Left lobe of liver (tissue), 1 donor: Measurements from ENCODE around the gene CD81. TPM values are rescaled to one million over a fixed set of nuclear protein-coding genes. Genes with fewer than 3 reads are reported as not detected.

Experiments
- total RNA-seq: library from RNA; stranded (reverse); gene quantifications from one replicate; pipeline ENCODE4 v1.2.1, GENCODE V29; 2021
- donor health status: DM: no; HTN: yes; CAD: no.

The CD81 gene
- total RNA-seq, 1 donor from 2014 or later: 564 TPM

Other genes with a start within 250 kb of the CD81 start
- gene IGF2, start 237.9 kb upstream of the CD81 start, total RNA-seq: 254 TPM
- not detected for gene INS, start 216.1 kb upstream of the CD81 start, total RNA-seq
- not detected for gene TH, start 205.5 kb upstream of the CD81 start, total RNA-seq
- gene ASCL2, start 106.7 kb upstream of the CD81 start, total RNA-seq: 0.83 TPM
- gene C11orf21, start 75.4 kb upstream of the CD81 start, total RNA-seq: 0.35 TPM
- 0.35 TPM for gene TSPAN32, start 75.3 kb upstream of the CD81 start, total RNA-seq
- 24.8 TPM for gene TSSC4, start 23.4 kb downstream of the CD81 start, total RNA-seq
- gene TRPM5, start 67.2 kb downstream of the CD81 start, total RNA-seq: not detected
- 2.1 TPM for gene KCNQ1, start 67.7 kb downstream of the CD81 start, total RNA-seq